GM19193 (cell line): ENCODE data around the gene NKAIN2.

Experiments used
- POLR2A ChIP-seq: IDR thresholded peaks from 4 replicates; pipeline ENCODE4 v1.6.1; 2011; ENCODE audit not compliant: insufficient read depth, insufficient read length; ENCODE audit errors: extremely low read depth

NKAIN2 gene

GRCh38 chr6:123803504-123804013 lies at the start of gene NKAIN2:
Gene NKAIN2, plus strand, starts transcription at chr6:123803865.
- no peak for TF ChIP-seq POLR2A

- TF ChIP-seq POLR2A: no peak
Observed at GRCh38 chr6:123759472-123759871, 44.2 kb upstream of the NKAIN2 start.

GRCh38 chr6:123763904-123764303 lies 39.8 kb upstream of the NKAIN2 start:
- no peak for TF ChIP-seq POLR2A

GRCh38 chr6:123764722-123765121 lies 38.9 kb upstream of the NKAIN2 start:
- TF ChIP-seq POLR2A: no peak

GRCh38 chr6:123768921-123769320 lies 34.7 kb upstream of the NKAIN2 start:
- TF ChIP-seq POLR2A: no peak

GRCh38 chr6:123769431-123769830 lies 34.2 kb upstream of the NKAIN2 start:
- no peak for TF ChIP-seq POLR2A

GRCh38 chr6:123770247-123770949 lies 33.3 kb upstream of the NKAIN2 start:
- no peak for TF ChIP-seq POLR2A

- TF ChIP-seq POLR2A: no peak
Observed at GRCh38 chr6:123771126-123771525, 32.5 kb upstream of the NKAIN2 start.

- no peak for TF ChIP-seq POLR2A
Observed at GRCh38 chr6:123777563-123777962, 26.1 kb upstream of the NKAIN2 start.

GRCh38 chr6:123780021-123780420 lies 23.6 kb upstream of the NKAIN2 start:
- TF ChIP-seq POLR2A: no peak

GRCh38 chr6:123784330-123784729 lies 19.3 kb upstream of the NKAIN2 start:
- no peak for TF ChIP-seq POLR2A

- no peak for TF ChIP-seq POLR2A
Observed at GRCh38 chr6:123785039-123785438, 18.6 kb upstream of the NKAIN2 start.

- no peak for TF ChIP-seq POLR2A
Observed at GRCh38 chr6:123788319-123788718, 15.3 kb upstream of the NKAIN2 start.

- no peak for TF ChIP-seq POLR2A
Observed at GRCh38 chr6:123794190-123794589, 9.5 kb upstream of the NKAIN2 start.

- no peak for TF ChIP-seq POLR2A
Observed at GRCh38 chr6:123794799-123795198, 8.9 kb upstream of the NKAIN2 start.

GRCh38 chr6:123801067-123801466 lies 2.6 kb upstream of the NKAIN2 start:
- no peak for TF ChIP-seq POLR2A

- no peak for TF ChIP-seq POLR2A
Observed at GRCh38 chr6:123802351-123802696, 1.3 kb upstream of the NKAIN2 start.
